GM12892 (cell line): ENCODE results near the gene TNFRSF17.

Experiments
- DNase-seq: peaks from one replicate; pipeline ENCODE4 v3.0.0; 2011; ENCODE audit not compliant: insufficient read length
- FAIRE-seq: peaks from 2 replicates; lab custom pipeline; 2011; peaks lifted over from hg19 to GRCh38; lab: Jason Lieb, UNC
- POLR2A ChIP-seq: IDR thresholded peaks from 2 replicates; pipeline ENCODE4 v1.6.1; 2011; ENCODE audit warnings: low read depth, low read length, control low read depth
- POLR2AphosphoS5 ChIP-seq: IDR thresholded peaks from 2 replicates; pipeline ENCODE4 v1.6.1; 2011; ENCODE audit warnings: low read depth, low read length, control low read depth
- TAF1 ChIP-seq: IDR thresholded peaks from 2 replicates; pipeline ENCODE4 v1.6.1; 2011; ENCODE audit warnings: low read depth, mild to moderate bottlenecking, control low read depth, low read length, borderline replicate concordance

TNFRSF17 gene

GRCh38 chr16:12016291-12016947, 51.4 kb downstream of the TNFRSF17 start:
- FAIRE-seq (no peak), DNase-seq (no peak)
- TF ChIP-seq POLR2A (no peak), TAF1 (no peak), POLR2AphosphoS5 (no peak)

DNA sequence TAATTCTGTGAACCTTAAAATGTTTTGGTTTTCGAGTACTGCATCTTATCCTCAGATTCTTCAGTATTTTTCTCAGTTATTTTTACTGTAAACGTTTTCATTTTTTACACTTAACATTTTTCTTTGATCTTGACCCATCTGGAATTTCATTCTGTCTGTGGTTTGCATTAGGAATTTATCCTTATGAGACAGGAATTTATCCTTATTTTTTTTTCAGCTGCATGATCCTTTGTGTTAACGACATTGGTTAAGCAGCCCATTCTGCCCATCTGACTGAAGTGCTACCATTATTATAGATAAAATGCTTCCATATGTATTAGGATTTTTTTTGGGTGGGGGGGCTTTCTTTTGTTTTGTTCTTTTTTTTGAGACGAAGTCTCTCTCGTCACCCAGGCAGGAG, 52.5 kb downstream of the TNFRSF17 start:
- no peak for TF ChIP-seq POLR2A
- no peak for DNase-seq
- FAIRE-seq = no peak
